ENCODE measurements around the gene HELLS.

GRCh38 chr10:94578790-94579189 is 33.2 kb downstream of the HELLS start:
- no peak for TF ChIP-seq CTCF (conservative IDR thresholded peaks at IDR 0.05; ENCODE audit: low read depth, low read length)
- no peak for TF ChIP-seq EZH2 (IDR thresholded peaks at IDR 0.05; ENCODE audit: borderline replicate concordance, low read depth, low read length, poor library complexity, severe bottlenecking)
